G401.6 (cell line): ENCODE measurements around the gene PRRX1.

Experiments
- FAIRE-seq: peaks from 2 replicates; lab custom pipeline; 2012; peaks lifted over from hg19 to GRCh38; lab: Jason Lieb, UNC

The PRRX1 gene

GRCh38 chr1:170664093-170664827 is at the start of gene PRRX1:
Gene PRRX1, plus strand, starts transcription at chr1:170664131. Its CDS starts 88 bp downstream, at chr1:170664219.
- no peak for FAIRE-seq

- no peak for FAIRE-seq
These were observed 46.2 kb upstream of the PRRX1 start for GRCh38 chr1:170617591-170618330.

GRCh38 chr1:170618421-170618820 is 45.5 kb upstream of the PRRX1 start:
- FAIRE-seq = no peak

GRCh38 chr1:170619241-170620028 is 44.5 kb upstream of the PRRX1 start:
- no peak for FAIRE-seq

GRCh38 chr1:170620164-170620563 is 43.8 kb upstream of the PRRX1 start:
- no peak for FAIRE-seq

- FAIRE-seq = no peak
These were observed 40.8 kb upstream of the PRRX1 start for GRCh38 chr1:170623171-170623570.

GRCh38 chr1:170624146-170624545 is 39.8 kb upstream of the PRRX1 start:
- no peak for FAIRE-seq

GRCh38 chr1:170630977-170631376 is 33.0 kb upstream of the PRRX1 start:
- FAIRE-seq = no peak

- no peak for FAIRE-seq
These were observed 29.6 kb upstream of the PRRX1 start for GRCh38 chr1:170634293-170634692.

GRCh38 chr1:170634824-170635410 is 29.0 kb upstream of the PRRX1 start:
- no peak for FAIRE-seq

GRCh38 chr1:170640581-170640980 is 23.4 kb upstream of the PRRX1 start:
- no peak for FAIRE-seq

- FAIRE-seq = no peak
These were observed 6.6 kb upstream of the PRRX1 start for GRCh38 chr1:170657275-170657853.

- FAIRE-seq = no peak
These were observed 4.4 kb upstream of the PRRX1 start for GRCh38 chr1:170659399-170660035.

GRCh38 chr1:170660281-170660713 is 3.6 kb upstream of the PRRX1 start:
- FAIRE-seq = no peak

- FAIRE-seq = no peak
These were observed 2.9 kb upstream of the PRRX1 start for GRCh38 chr1:170660871-170661645.

GRCh38 chr1:170661646-170662411 is 2.1 kb upstream of the PRRX1 start:
- FAIRE-seq = no peak

GRCh38 chr1:170662561-170663403 is 1.1 kb upstream of the PRRX1 start:
- no peak for FAIRE-seq

- no peak for FAIRE-seq
These were observed 383 bp upstream of the PRRX1 start for GRCh38 chr1:170663404-170664092.
